HepG2 (cell line): Measurements from ENCODE around the gene CATSPERB. TPM values are rescaled to one million over a fixed set of nuclear protein-coding genes. Genes with fewer than 3 reads are reported as not detected.

Experiments used
- ATAC-seq: fragments of 200-7000 bp; cut with Tn5 transposase; 3 replicates; pipeline ENCODE4 v1.9.1; 2020; ENCODE audit warnings: mild to moderate bottlenecking, moderate library complexity
- BruUV-seq: library from RNA; stranded (reverse); fragments of 400-500 nt; replicated peaks from 2 replicates; lab custom pipeline; 2021; lab: Mats Ljungman, UMichigan
- CTCF ChIA-PET: fragments of 300-600 bp; formaldehyde crosslinking; extraction: SDS; loops from one replicate; lab custom pipeline; 2021; ENCODE audit warnings: low total read pairs, inconsistent platforms, low intra/inter-chr PET ratio; lab: Yijun Ruan, JAX
- POLR2A ChIA-PET: fragments of 350-600 bp; sonication (Branson Sonifier 250); formaldehyde crosslinking; loops from one replicate; lab custom pipeline; 2020; ENCODE audit warnings: antibody characterized with exemption, inconsistent platforms; lab: Yijun Ruan, JAX
- DNase-seq: peaks from one replicate; pipeline ENCODE4 v3.0.0-alpha.2; 2015; ENCODE audit warnings: low spot score
- FAIRE-seq: peaks from 3 replicates; lab custom pipeline; 2011; peaks lifted over from hg19 to GRCh38; lab: Jason Lieb, UNC
- H2AFZ ChIP-seq: one replicate; pipeline ENCODE4 v1.6.1; 2011; ENCODE audit warnings: low read length, inconsistent platforms
- H3K27ac ChIP-seq: fragments of 300-600 bp; 3 replicates; pipeline ENCODE4 v1.8.0; 2011; ENCODE audit warnings: mixed run types, mild to moderate bottlenecking, mixed read lengths, low read length, inconsistent platforms; ENCODE audit not compliant: insufficient read depth; ENCODE audit errors: extremely low read length
- H3K27me3 ChIP-seq, 2 experiments: fragments of 200-600 bp in 1 of 2; 2 replicates in 1 of 2; 3 replicates in 1 of 2; pipeline versions ENCODE4 v1.6.0 to v1.8.0; 2011; ENCODE audit warnings: low read length in 2 of 2, mild to moderate bottlenecking in 2 of 2, moderate library complexity in 2 of 2, inconsistent platforms in 1 of 2; ENCODE audit not compliant: insufficient read depth in 2 of 2, control insufficient read depth in 1 of 2
- H3K36me3 ChIP-seq, 2 experiments: fragments of 200-600 bp in 1 of 2; replicated peaks in 1 of 2; 2 replicates in 1 of 2; 3 replicates in 1 of 2; pipeline versions ENCODE4 v1.5.1 to v1.8.0; 2011; ENCODE audit warnings: low read length in 2 of 2, inconsistent platforms in 1 of 2; ENCODE audit not compliant: insufficient read depth in 2 of 2, control insufficient read depth in 1 of 2
- H3K4me1 ChIP-seq: 2 replicates; pipeline ENCODE4 v1.5.1; 2012; ENCODE audit warnings: low read length, inconsistent platforms; ENCODE audit not compliant: insufficient read depth
- H3K4me2 ChIP-seq: 2 replicates; pipeline ENCODE4 v1.6.0; 2011; ENCODE audit warnings: low read depth, low read length, inconsistent platforms
- H3K4me3 ChIP-seq, 3 experiments: fragments of 200-600 bp in 1 of 3; sonication (generic), shearing (Covaris generic) in 1 of 3; replicated peaks in 1 of 3; 2 replicates each; pipeline ENCODE4 v1.5.1; 2011 to 2016; ENCODE audit warnings: low read length in 3 of 3, inconsistent platforms in 2 of 3, low read depth in 2 of 3, mild to moderate bottlenecking in 2 of 3, control low read depth in 1 of 3, mixed read lengths in 1 of 3; ENCODE audit not compliant: insufficient read depth in 1 of 3
- H3K79me2 ChIP-seq: one replicate; pipeline ENCODE4 v1.6.1; 2011; ENCODE audit warnings: low read length, inconsistent platforms; ENCODE audit not compliant: insufficient read depth
- H3K9ac ChIP-seq: 2 replicates; pipeline ENCODE4 v1.6.0; 2011; ENCODE audit warnings: mild to moderate bottlenecking, low read depth, low read length, inconsistent platforms; ENCODE audit not compliant: insufficient read depth
- H3K9me3 ChIP-seq: 2 replicates; pipeline ENCODE4 v1.5.1; 2012; ENCODE audit warnings: mild to moderate bottlenecking, low read length
- H4K20me1 ChIP-seq: 2 replicates; pipeline ENCODE4 v1.6.0; 2011; ENCODE audit warnings: inconsistent platforms, mild to moderate bottlenecking, low read length, moderate library complexity; ENCODE audit not compliant: insufficient read depth
- BRD4 ChIP-seq: sonication (generic); formaldehyde crosslinking; IDR thresholded peaks from 2 replicates; pipeline ENCODE4 v1.4.0; 2020; ENCODE audit warnings: missing genetic modification reagents
- FOXK2 ChIP-seq: fragments of 450-650 bp; IDR thresholded peaks from 2 replicates; pipeline ENCODE4 v1.6.1; 2016
- HMGA1 ChIP-seq: sonication (generic); formaldehyde crosslinking; conservative IDR thresholded peaks from 2 replicates; pipeline ENCODE4 v1.4.0; 2020; ENCODE audit warnings: missing genetic modification reagents
- MED1 ChIP-seq: sonication (generic); formaldehyde crosslinking; IDR thresholded peaks from 2 replicates; pipeline ENCODE4 v1.4.0; 2020; ENCODE audit warnings: missing genetic modification reagents
- NFIC ChIP-seq: IDR thresholded peaks from 2 replicates; pipeline ENCODE4 v1.6.1; 2012; ENCODE audit warnings: mild to moderate bottlenecking, low read length, inconsistent platforms
- SP5 ChIP-seq: IDR thresholded peaks from 2 replicates; pipeline ENCODE4 v1.6.1; 2016; ENCODE audit warnings: low read depth, borderline replicate concordance
- in situ Hi-C: cut with HindIII; loops from 2 replicates; pipeline ENCODE4 v1.10.0; 2017; ENCODE audit warnings: low pct_unique_long_range_greater_than_20kb; ENCODE audit not compliant: extremely low pct_ligation_motif_present
- intact Hi-C: fragments of 100-400 bp; cut with micrococcal nuclease; formaldehyde crosslinking; loops from one replicate; pipeline ENCODE4 v1.10.0; 2022; ENCODE audit not compliant: unreplicated experiment
- polyA plus RNA-seq, 8 experiments: library from polyadenylated mRNA; depleted of rRNA in 3 of 8; stranded (reverse) in 7 of 8; unstranded in 1 of 8; fragments of >200 nt; fragmentation: Illumina TruSeq in 4 of 8; extraction: Trizol in 4 of 8; gene quantifications; 2 replicates each; pipeline versions ENCODE4 v1.2.1 to v1.2.3, GENCODE V29; 2011 to 2016; ENCODE audit warnings: low read depth in 4 of 8, missing spikeins in 1 of 8, mixed read lengths in 1 of 8; ENCODE audit not compliant: insufficient read depth in 1 of 8
- total RNA-seq, 5 experiments: library from RNA; depleted of rRNA; stranded (reverse); fragments of >200 nt; fragmentation: Illumina TruSeq; extraction: Trizol; gene quantifications; 2 replicates each; pipeline ENCODE4 v1.2.3, GENCODE V29; 2016; ENCODE audit warnings: low read depth in 1 of 5
- TF ChIP-seq, protein P1 (sequence below): IDR thresholded peaks from 2 replicates; pipeline ENCODE4 v1.6.1; 2018; ENCODE audit warnings: missing genetic modification reagents, mild to moderate bottlenecking, missing compliant biosample characterization
- TF ChIP-seq, protein P2 (sequence below): sonication (generic); formaldehyde crosslinking; IDR thresholded peaks from 2 replicates; pipeline ENCODE4 v1.5.0; 2020; ENCODE audit warnings: mild to moderate bottlenecking, missing genetic modification reagents
- TF ChIP-seq, protein P3 (sequence below): sonication (generic); formaldehyde crosslinking; IDR thresholded peaks from 2 replicates; pipeline ENCODE4 v1.9.0; 2021; ENCODE audit warnings: mild to moderate bottlenecking, missing genetic modification reagents
- TF ChIP-seq, protein P4 (sequence below): sonication (generic); formaldehyde crosslinking; IDR thresholded peaks from 2 replicates; pipeline ENCODE4 v1.4.0; 2020; ENCODE audit warnings: missing genetic modification reagents

Gene CATSPERB
- total and polyA plus RNA-seq, 2 of the 13 experiments (the other 11 are each of a cell fraction or from before 2014, with no cell fraction given) = not detected

DNA sequence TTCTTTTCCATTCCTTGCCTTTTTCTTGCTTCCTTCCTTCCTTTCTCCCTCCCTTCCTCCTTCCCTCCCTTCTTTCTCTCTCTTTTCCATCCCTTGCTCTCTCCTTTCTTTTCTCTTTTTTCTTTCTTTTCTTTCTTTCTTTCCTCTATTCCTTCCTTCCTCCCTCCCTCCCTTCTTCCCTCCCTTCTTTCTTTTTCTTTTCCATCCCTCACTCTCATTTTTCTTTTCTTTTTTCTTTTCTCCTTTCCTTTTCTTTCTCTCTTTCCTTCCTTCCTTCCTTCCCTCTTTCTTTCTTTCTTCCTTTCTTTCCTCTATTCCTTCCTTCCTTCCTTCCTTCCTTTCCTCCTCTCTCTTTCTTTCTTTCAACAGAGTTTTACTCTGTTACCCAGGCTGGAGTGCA lies 186.7 kb downstream of the CATSPERB start:
- H3K4me2 ChIP-seq = no peak overlapping the region
- H3K9ac ChIP-seq = no peak overlapping the region
- BruUV-seq = no TSS peak
- H3K27ac ChIP-seq = no peak overlapping the region
- H4K20me1 ChIP-seq = no peaks in the 10 kb centered on the region
- H3K79me2 ChIP-seq = no peaks in the 10 kb centered on the region
- ATAC-seq (no peak), DNase-seq (no peak), FAIRE-seq (no peak)
- H3K4me1 ChIP-seq = peaks cover 14% of the 10 kb centered on the region; the same call in 1 of the 2 replicates
- in situ Hi-C loops (no loop called here), intact Hi-C loops (no loop called here)
- TF ChIP-seq SP5 (CRISPR knock-in tag) = no peak
- TF ChIP-seq MED1 (CRISPR knock-in tag) = no peak
- TF ChIP-seq, protein P1, sequence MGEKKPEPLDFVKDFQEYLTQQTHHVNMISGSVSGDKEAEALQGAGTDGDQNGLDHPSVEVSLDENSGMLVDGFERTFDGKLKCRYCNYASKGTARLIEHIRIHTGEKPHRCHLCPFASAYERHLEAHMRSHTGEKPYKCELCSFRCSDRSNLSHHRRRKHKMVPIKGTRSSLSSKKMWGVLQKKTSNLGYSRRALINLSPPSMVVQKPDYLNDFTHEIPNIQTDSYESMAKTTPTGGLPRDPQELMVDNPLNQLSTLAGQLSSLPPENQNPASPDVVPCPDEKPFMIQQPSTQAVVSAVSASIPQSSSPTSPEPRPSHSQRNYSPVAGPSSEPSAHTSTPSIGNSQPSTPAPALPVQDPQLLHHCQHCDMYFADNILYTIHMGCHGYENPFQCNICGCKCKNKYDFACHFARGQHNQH (CRISPR knock-in tag) = no peak
- no peak for TF ChIP-seq FOXK2
- TF ChIP-seq, protein P2, sequence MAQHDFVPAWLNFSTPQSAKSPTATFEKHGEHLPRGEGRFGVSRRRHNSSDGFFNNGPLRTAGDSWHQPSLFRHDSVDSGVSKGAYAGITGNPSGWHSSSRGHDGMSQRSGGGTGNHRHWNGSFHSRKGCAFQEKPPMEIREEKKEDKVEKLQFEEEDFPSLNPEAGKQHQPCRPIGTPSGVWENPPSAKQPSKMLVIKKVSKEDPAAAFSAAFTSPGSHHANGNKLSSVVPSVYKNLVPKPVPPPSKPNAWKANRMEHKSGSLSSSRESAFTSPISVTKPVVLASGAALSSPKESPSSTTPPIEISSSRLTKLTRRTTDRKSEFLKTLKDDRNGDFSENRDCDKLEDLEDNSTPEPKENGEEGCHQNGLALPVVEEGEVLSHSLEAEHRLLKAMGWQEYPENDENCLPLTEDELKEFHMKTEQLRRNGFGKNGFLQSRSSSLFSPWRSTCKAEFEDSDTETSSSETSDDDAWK = no peak
- no peak for TF ChIP-seq NFIC
- TF ChIP-seq, protein P3, sequence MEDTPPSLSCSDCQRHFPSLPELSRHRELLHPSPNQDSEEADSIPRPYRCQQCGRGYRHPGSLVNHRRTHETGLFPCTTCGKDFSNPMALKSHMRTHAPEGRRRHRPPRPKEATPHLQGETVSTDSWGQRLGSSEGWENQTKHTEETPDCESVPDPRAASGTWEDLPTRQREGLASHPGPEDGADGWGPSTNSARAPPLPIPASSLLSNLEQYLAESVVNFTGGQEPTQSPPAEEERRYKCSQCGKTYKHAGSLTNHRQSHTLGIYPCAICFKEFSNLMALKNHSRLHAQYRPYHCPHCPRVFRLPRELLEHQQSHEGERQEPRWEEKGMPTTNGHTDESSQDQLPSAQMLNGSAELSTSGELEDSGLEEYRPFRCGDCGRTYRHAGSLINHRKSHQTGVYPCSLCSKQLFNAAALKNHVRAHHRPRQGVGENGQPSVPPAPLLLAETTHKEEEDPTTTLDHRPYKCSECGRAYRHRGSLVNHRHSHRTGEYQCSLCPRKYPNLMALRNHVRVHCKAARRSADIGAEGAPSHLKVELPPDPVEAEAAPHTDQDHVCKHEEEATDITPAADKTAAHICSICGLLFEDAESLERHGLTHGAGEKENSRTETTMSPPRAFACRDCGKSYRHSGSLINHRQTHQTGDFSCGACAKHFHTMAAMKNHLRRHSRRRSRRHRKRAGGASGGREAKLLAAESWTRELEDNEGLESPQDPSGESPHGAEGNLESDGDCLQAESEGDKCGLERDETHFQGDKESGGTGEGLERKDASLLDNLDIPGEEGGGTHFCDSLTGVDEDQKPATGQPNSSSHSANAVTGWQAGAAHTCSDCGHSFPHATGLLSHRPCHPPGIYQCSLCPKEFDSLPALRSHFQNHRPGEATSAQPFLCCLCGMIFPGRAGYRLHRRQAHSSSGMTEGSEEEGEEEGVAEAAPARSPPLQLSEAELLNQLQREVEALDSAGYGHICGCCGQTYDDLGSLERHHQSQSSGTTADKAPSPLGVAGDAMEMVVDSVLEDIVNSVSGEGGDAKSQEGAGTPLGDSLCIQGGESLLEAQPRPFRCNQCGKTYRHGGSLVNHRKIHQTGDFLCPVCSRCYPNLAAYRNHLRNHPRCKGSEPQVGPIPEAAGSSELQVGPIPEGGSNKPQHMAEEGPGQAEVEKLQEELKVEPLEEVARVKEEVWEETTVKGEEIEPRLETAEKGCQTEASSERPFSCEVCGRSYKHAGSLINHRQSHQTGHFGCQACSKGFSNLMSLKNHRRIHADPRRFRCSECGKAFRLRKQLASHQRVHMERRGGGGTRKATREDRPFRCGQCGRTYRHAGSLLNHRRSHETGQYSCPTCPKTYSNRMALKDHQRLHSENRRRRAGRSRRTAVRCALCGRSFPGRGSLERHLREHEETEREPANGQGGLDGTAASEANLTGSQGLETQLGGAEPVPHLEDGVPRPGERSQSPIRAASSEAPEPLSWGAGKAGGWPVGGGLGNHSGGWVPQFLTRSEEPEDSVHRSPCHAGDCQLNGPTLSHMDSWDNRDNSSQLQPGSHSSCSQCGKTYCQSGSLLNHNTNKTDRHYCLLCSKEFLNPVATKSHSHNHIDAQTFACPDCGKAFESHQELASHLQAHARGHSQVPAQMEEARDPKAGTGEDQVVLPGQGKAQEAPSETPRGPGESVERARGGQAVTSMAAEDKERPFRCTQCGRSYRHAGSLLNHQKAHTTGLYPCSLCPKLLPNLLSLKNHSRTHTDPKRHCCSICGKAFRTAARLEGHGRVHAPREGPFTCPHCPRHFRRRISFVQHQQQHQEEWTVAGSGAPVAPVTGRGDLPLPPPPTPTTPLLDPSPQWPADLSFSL (CRISPR knock-in tag) = no peak
- TF ChIP-seq HMGA1 = no peak
- no peak for TF ChIP-seq BRD4 (CRISPR knock-in tag)
- TF ChIP-seq, protein P4, sequence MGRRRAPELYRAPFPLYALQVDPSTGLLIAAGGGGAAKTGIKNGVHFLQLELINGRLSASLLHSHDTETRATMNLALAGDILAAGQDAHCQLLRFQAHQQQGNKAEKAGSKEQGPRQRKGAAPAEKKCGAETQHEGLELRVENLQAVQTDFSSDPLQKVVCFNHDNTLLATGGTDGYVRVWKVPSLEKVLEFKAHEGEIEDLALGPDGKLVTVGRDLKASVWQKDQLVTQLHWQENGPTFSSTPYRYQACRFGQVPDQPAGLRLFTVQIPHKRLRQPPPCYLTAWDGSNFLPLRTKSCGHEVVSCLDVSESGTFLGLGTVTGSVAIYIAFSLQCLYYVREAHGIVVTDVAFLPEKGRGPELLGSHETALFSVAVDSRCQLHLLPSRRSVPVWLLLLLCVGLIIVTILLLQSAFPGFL (CRISPR knock-in tag) = no peak
- CTCF ChIA-PET = no interaction called here
- no peak overlapping the region for H2AFZ ChIP-seq
- no peak overlapping the region for H3K4me3 ChIP-seq
- POLR2A ChIA-PET = no interaction called here
- no peaks in the 10 kb centered on the region for H3K36me3 ChIP-seq
- no peaks in the 10 kb centered on the region; a peak in 1 of 5 replicates for H3K27me3 ChIP-seq
- peaks cover 6% of the 10 kb centered on the region; the same call in 1 of the 2 replicates for H3K9me3 ChIP-seq
